Naive thymus-derived CD4-positive, alpha-beta T cell (primary cell): Measurements from ENCODE around the gene CAPZA2. TPM values are rescaled to one million over a fixed set of nuclear protein-coding genes. Genes with fewer than 3 reads are reported as not detected.

Source experiments
- ATAC-seq: fragments of 150-1000 bp; cut with Tn5 transposase; 2 replicates; pipeline ENCODE4 v1.10.0; 2021; ENCODE audit warnings: mild to moderate bottlenecking, moderate library complexity
- CTCF ChIA-PET: fragments of 350-600 bp; sonication (Branson Sonifier 250); formaldehyde crosslinking; loops from one replicate; lab custom pipeline; 2021; ENCODE audit warnings: antibody characterized with exemption; lab: Charles Lee
- POLR2A ChIA-PET: fragments of 350-600 bp; sonication (Branson Sonifier 250); formaldehyde crosslinking; loops from one replicate; lab custom pipeline; 2021; ENCODE audit warnings: antibody characterized with exemption, inconsistent platforms; lab: Charles Lee
- DNase-seq, 9 donors: peaks; one replicate each; pipeline versions ENCODE4 v3.0.0 to v3.0.0-alpha.2; 2020 to 2022; ENCODE audit warnings: mixed read lengths in 1 of 9
- H3K27ac ChIP-seq: one replicate; pipeline ENCODE4 v1.7.0; 2013; ENCODE audit warnings: mild to moderate bottlenecking, low read depth, low read length, moderate library complexity
- H3K27me3 ChIP-seq, 2 donors: one replicate each; pipeline ENCODE4 v1.7.0; 2013; ENCODE audit warnings: low read length in 2 of 2, mild to moderate bottlenecking in 2 of 2, moderate library complexity in 2 of 2; ENCODE audit not compliant: control insufficient read depth in 2 of 2, insufficient read depth in 2 of 2
- H3K36me3 ChIP-seq, 3 experiments: 1 replicate in 2 of 3; 2 replicates in 1 of 3; pipeline ENCODE4 v1.7.0; 2013; ENCODE audit warnings: low read length in 3 of 3, mild to moderate bottlenecking in 3 of 3, moderate library complexity in 1 of 3; ENCODE audit not compliant: insufficient read depth in 3 of 3, control insufficient read depth in 2 of 3
- H3K4me1 ChIP-seq, 2 donors: one replicate each; pipeline ENCODE4 v1.7.0; 2013; ENCODE audit warnings: low read length in 2 of 2, mild to moderate bottlenecking in 2 of 2, moderate library complexity in 1 of 2; ENCODE audit not compliant: control insufficient read depth in 2 of 2, insufficient read depth in 2 of 2
- H3K4me3 ChIP-seq: 2 replicates; pipeline ENCODE4 v1.7.0; 2013; ENCODE audit warnings: mild to moderate bottlenecking, low read length
- H3K9me3 ChIP-seq, 3 experiments: 1 replicate in 2 of 3; 2 replicates in 1 of 3; pipeline ENCODE4 v1.7.0; 2013; ENCODE audit warnings: low read length in 3 of 3; ENCODE audit not compliant: control insufficient read depth in 2 of 3
- H3K27ac Mint-ChIP-seq, 9 donors: one replicate each; pipeline ENCODE4 v1.8.0; 2020 to 2022; ENCODE audit warnings: mixed read lengths in 9 of 9, mild to moderate bottlenecking in 8 of 9, moderate library complexity in 5 of 9, inconsistent platforms in 2 of 9
- H3K27me3 Mint-ChIP-seq, 5 donors: one replicate each; pipeline ENCODE4 v1.8.0; 2021 to 2022; ENCODE audit warnings: mixed read lengths in 5 of 5, mild to moderate bottlenecking in 1 of 5
- H3K36me3 Mint-ChIP-seq, 5 donors: one replicate each; pipeline ENCODE4 v1.8.0; 2020 to 2022; ENCODE audit warnings: mixed read lengths in 5 of 5, mild to moderate bottlenecking in 3 of 5, inconsistent platforms in 1 of 5
- H3K4me1 Mint-ChIP-seq, 7 donors: one replicate each; pipeline ENCODE4 v1.8.0; 2020 to 2022; ENCODE audit warnings: mixed read lengths in 7 of 7, mild to moderate bottlenecking in 3 of 7, inconsistent platforms in 1 of 7
- H3K4me3 Mint-ChIP-seq, 10 donors: one replicate each; pipeline ENCODE4 v1.8.0; 2020 to 2022; ENCODE audit warnings: mild to moderate bottlenecking in 10 of 10, mixed read lengths in 10 of 10, moderate library complexity in 6 of 10, inconsistent platforms in 2 of 10
- H3K9me3 Mint-ChIP-seq, 11 donors: one replicate each; pipeline ENCODE4 v1.8.0; 2020 to 2022; ENCODE audit warnings: mixed read lengths in 11 of 11, mild to moderate bottlenecking in 4 of 11, inconsistent platforms in 1 of 11, moderate library complexity in 1 of 11
- intact Hi-C, 2 donors: fragments of 100-400 bp; cut with micrococcal nuclease; formaldehyde crosslinking; loops; one replicate each; pipeline ENCODE4 v1.15.1; 2023
- polyA plus RNA-seq, 2 donors: library from polyadenylated mRNA; unstranded; fragments of 300-500 nt; fragmentation: Illumina TruSeq; gene quantifications; one replicate each; pipeline ENCODE4 v1.2.3, GENCODE V29; 2021
- total RNA-seq, 6 experiments: library from RNA in 5 of 6; stranded (reverse) in 5 of 6; gene quantifications; 1 replicate in 5 of 6; 2 replicates in 1 of 6; pipeline ENCODE4 v1.2.3 and lab custom pipeline; 2021 to 2026

The CAPZA2 gene
- total and polyA plus RNA-seq, 7 experiments from 2014 or later, result 86.2 to 191 (median 118) TPM

DNA sequence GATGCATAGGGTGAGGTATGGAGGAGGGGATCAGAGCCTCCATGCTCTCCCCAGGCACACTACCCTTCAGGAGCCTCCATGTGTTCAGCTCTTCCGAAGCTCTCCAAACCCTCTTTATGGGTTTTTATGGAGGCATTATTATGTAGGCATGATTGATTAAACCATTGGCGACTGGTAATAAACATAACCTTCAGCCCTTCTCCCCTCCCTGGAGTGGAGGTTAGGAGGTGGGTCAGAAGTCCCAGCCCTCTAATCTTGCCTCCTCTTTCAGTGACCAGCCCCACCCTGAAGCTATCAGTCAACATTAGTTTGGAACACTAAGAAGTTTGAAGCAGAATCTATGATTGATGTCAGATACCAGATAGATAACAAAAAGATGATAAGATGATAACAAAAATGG is 23.3 kb downstream of the CAPZA2 start:
- Mint-ChIP-seq H3K9me3 (peaks cover 0 to 11% (median 2%) of the 10 kb centered on the region in 11 donors), H3K36me3 (peaks cover 5 to 48% (median 33%) of the 10 kb centered on the region in 5 donors), H3K27me3 (no peaks in the 10 kb centered on the region), H3K27ac (peak overlapping the region in 1 of 9 donors; percentile 3), H3K4me1 (peaks cover 15 to 58% (median 40%) of the 10 kb centered on the region in 7 donors), H3K4me3 (peak overlapping the region in 3 of 10 donors; percentile 18 to 47 (median 36))
- DNase-seq (no peak), ATAC-seq (no peak)
- intact Hi-C loops, result no loop called here
- H3K27me3 ChIP-seq, result no peaks in the 10 kb centered on the region
- ChIA-PET CTCF (no interaction called here), POLR2A (no interaction called here)
- H3K27ac ChIP-seq, result no peak overlapping the region
- H3K9me3 ChIP-seq, result no peaks in the 10 kb centered on the region
- H3K36me3 ChIP-seq, result peaks cover 0 to 7% (median 0%) of the 10 kb centered on the region in 3 experiments
- peaks cover 0 to 3% of the 10 kb centered on the region in 2 donors for H3K4me1 ChIP-seq
- H3K4me3 ChIP-seq, result no peak overlapping the region

DNA sequence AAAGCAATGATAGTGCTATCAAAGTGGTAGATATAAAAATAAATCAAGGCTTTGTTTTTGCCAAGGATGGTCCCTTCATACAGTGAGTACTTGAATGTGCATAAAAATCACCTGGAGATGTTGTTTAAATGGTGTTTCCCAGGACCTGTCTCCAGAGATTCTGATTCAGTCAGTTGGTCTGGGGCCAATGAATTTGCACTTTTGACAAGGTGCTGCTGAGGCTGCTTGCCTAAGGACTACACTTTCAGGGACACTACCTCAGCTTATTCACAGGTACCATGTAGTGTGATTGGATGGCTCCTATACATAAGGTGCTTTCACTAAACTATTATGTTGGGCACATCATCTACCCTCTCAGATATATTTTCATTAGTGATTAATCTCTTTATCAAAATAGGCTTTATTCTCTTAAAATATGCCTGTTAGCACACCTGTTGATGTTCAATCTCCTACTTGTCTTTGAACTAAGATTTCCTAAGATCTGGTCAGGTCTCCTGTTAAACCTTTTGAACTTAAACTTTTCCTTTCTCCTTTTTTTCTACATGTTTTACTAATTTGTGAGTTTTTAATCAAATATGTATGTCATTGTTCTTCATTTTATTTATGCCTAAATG is 24.3 kb downstream of the CAPZA2 start:
- H3K4me3 Mint-ChIP-seq, result no peak overlapping the region

DNA sequence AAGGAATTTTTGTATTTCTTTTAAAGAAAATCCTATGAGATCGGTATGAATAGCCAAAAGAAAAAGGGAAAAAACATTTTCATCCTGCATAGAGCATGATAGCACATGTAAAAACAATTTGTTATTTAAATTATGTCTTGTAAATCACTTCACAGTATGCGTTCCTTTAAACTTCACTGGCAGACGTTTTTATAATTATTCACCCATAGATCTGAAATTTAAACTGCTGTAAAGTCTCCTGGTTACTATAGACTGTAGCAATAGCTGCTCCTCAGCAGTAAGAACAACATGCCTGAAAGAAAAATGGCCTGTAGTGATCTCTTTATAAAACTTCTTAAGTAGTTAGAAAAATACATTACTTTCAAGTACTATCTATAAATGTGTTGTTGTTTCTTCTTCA is 26.5 kb downstream of the CAPZA2 start:
- intact Hi-C loops, result no loop called here
- ATAC-seq (no peak), DNase-seq (no peak)
- POLR2A ChIA-PET, result no interaction called here
- H3K4me1 Mint-ChIP-seq, result peaks cover 14 to 56% (median 37%) of the 10 kb centered on the region in 7 donors
- H3K4me3 Mint-ChIP-seq, result no peak overlapping the region
- Histone ChIP-seq H3K4me3 (no peak overlapping the region), H3K27me3 (no peaks in the 10 kb centered on the region), H3K4me1 (peaks cover 0 to 3% of the 10 kb centered on the region in 2 donors), H3K27ac (no peak overlapping the region), H3K9me3 (no peaks in the 10 kb centered on the region), H3K36me3 (peaks cover 0 to 15% (median 0%) of the 10 kb centered on the region in 3 experiments)
- peaks cover 0 to 11% (median 2%) of the 10 kb centered on the region in 11 donors for H3K9me3 Mint-ChIP-seq
- CTCF ChIA-PET, result no interaction called here
- H3K27ac Mint-ChIP-seq, result peak overlapping the region in 1 of 9 donors; percentile 43
- peaks cover 5 to 55% (median 47%) of the 10 kb centered on the region in 5 donors for H3K36me3 Mint-ChIP-seq
- no peaks in the 10 kb centered on the region for H3K27me3 Mint-ChIP-seq

More for the DNA sequence above, 24.3 kb downstream of the CAPZA2 start:
- Histone ChIP-seq H3K4me1 (peaks cover 0 to 3% of the 10 kb centered on the region in 2 donors), H3K27me3 (no peaks in the 10 kb centered on the region), H3K36me3 (peaks cover 0 to 7% (median 0%) of the 10 kb centered on the region in 3 experiments), H3K9me3 (no peaks in the 10 kb centered on the region), H3K27ac (no peak overlapping the region), H3K4me3 (no peak overlapping the region)
- Mint-ChIP-seq H3K4me1 (peaks cover 15 to 53% (median 38%) of the 10 kb centered on the region in 7 donors), H3K27ac (peak overlapping the region in 2 of 9 donors; percentile 5 to 34), H3K27me3 (no peaks in the 10 kb centered on the region), H3K36me3 (peaks cover 5 to 45% (median 30%) of the 10 kb centered on the region in 5 donors), H3K9me3 (peaks cover 0 to 11% (median 2%) of the 10 kb centered on the region in 11 donors)
- ChIA-PET CTCF (no interaction called here), POLR2A (no interaction called here)
- ATAC-seq, result no peak
- no peak for DNase-seq
- intact Hi-C loops, result no loop called here

DNA sequence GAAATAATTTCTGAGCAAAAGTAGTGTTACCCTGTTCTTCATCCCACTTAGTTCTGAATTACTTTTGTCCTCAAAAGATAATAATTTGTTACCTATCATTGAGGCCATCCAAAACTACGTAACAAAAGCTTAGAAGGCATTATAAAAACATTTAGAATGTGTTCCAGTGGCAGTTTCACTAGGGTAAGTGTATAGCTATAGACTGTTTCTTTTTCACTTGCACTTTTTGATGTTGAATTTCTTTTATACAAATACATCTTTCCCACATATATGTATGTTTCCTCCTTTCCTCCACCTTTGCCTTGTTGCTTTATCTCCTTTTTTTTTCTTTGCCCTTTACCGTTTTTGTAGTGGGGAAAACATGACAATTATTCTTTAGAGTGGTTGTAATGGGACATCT is 33.5 kb downstream of the CAPZA2 start:
- no peaks in the 10 kb centered on the region for H3K27me3 ChIP-seq
- CTCF ChIA-PET, result interaction anchor here (0.6 to 1.2 kb wide), 2 partner anchors 37 to 73 kb away, joined by 3 read pairs; no protein-coding TSS in a partner anchor

DNA sequence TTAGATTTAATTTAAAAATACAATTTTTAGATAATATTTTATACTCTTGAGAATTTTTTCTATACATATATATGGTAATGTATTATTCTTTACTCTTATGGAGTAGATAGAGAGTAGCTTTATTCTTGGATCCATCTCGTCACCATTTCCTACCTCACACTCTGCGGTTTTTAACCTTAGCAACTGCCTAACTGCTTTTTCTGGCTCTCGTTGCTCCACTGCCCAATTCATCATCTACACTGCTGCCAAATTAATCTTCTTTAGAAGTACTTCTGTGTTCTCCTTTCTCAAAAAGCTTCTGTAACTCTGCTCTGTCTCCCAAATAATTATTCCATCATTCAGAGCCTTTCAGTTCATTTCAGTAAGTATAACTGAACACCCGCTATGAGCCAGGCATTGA is 35.3 kb downstream of the CAPZA2 start:
- H3K9me3 ChIP-seq, result no peaks in the 10 kb centered on the region
- POLR2A ChIA-PET, result interaction anchor here (0.7 kb wide), 1 partner anchor 28 kb away, joined by 3 read pairs; no protein-coding TSS in a partner anchor
- no peaks in the 10 kb centered on the region for H3K4me1 ChIP-seq
- Mint-ChIP-seq H3K9me3 (peaks cover 0 to 1% (median 0%) of the 10 kb centered on the region in 11 donors), H3K27ac (no peak overlapping the region), H3K27me3 (no peaks in the 10 kb centered on the region), H3K4me1 (peaks cover 0 to 21% (median 17%) of the 10 kb centered on the region in 7 donors), H3K36me3 (peaks cover 15 to 55% (median 36%) of the 10 kb centered on the region in 5 donors), H3K4me3 (no peak overlapping the region)
- peaks cover 0 to 13% (median 4%) of the 10 kb centered on the region in 3 experiments for H3K36me3 ChIP-seq
- DNase-seq (no peak), ATAC-seq (no peak)
- intact Hi-C loops, result no loop called here
- CTCF ChIA-PET, result no interaction called here
- H3K4me3 ChIP-seq, result no peak overlapping the region
- no peaks in the 10 kb centered on the region for H3K27me3 ChIP-seq
- no peak overlapping the region for H3K27ac ChIP-seq

More for the DNA sequence above, 33.5 kb downstream of the CAPZA2 start:
- Histone ChIP-seq H3K9me3 (no peaks in the 10 kb centered on the region), H3K27ac (no peak overlapping the region), H3K36me3 (peaks cover 0 to 13% (median 2%) of the 10 kb centered on the region in 3 experiments), H3K4me1 (no peaks in the 10 kb centered on the region), H3K4me3 (no peak overlapping the region)
- no peak for DNase-seq
- H3K36me3 Mint-ChIP-seq, result peaks cover 9 to 54% (median 39%) of the 10 kb centered on the region in 5 donors
- no peak for ATAC-seq
- no peak overlapping the region for H3K4me3 Mint-ChIP-seq
- no peaks in the 10 kb centered on the region for H3K27me3 Mint-ChIP-seq
- peaks cover 0 to 24% (median 14%) of the 10 kb centered on the region in 7 donors for H3K4me1 Mint-ChIP-seq
- H3K27ac Mint-ChIP-seq, result peak overlapping the region in 2 of 9 donors; percentile 23 to 38
- intact Hi-C loops, result no loop called here
- POLR2A ChIA-PET, result no interaction called here
- no peaks in the 10 kb centered on the region for H3K9me3 Mint-ChIP-seq

DNA sequence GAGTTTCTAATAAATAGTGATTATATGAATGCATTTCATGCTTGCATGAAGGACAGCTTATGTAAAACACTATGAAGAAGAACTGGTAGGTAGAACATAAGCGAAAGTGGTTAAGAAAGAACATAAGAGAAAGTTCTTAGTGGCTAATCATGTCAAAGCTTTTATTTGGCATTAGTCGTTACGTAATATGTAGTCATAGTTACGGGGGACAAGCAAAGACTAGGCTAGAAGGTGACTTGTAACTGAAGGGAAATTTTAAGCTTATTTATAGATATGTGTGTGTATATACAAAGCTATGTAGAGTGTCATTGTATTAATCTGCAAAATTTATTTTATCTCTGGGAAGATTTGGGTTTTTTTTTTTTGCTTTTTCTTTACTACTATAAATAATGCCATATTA is 36.9 kb downstream of the CAPZA2 start:
- Mint-ChIP-seq H3K36me3 (peaks cover 17 to 56% (median 40%) of the 10 kb centered on the region in 5 donors), H3K4me3 (no peak overlapping the region), H3K4me1 (peaks cover 0 to 23% (median 13%) of the 10 kb centered on the region in 7 donors), H3K27me3 (no peaks in the 10 kb centered on the region), H3K27ac (peak overlapping the region in 1 of 9 donors; percentile 9), H3K9me3 (peaks cover 0 to 1% (median 0%) of the 10 kb centered on the region in 11 donors)
- intact Hi-C loops, result no loop called here
- no peak for ATAC-seq
- Histone ChIP-seq H3K27me3 (no peaks in the 10 kb centered on the region), H3K36me3 (peaks cover 0 to 8% (median 4%) of the 10 kb centered on the region in 3 experiments), H3K9me3 (no peaks in the 10 kb centered on the region), H3K4me3 (no peak overlapping the region), H3K27ac (no peak overlapping the region), H3K4me1 (no peaks in the 10 kb centered on the region)
- CTCF ChIA-PET, result no interaction called here
- no peak for DNase-seq
- POLR2A ChIA-PET, result no interaction called here
